HG02870 (cell line): ENCODE measurements around the gene SMARCB1.
A peak's percentile ranks its signal among the peaks of the same experiment; 100 is the strongest.

Source experiments
- ATAC-seq: cut with Tn5 transposase; IDR thresholded peaks from one replicate; pipeline ENCODE4 v1.9.1; 2021; ENCODE audit warnings: mild to moderate bottlenecking, moderate library complexity; ENCODE audit not compliant: unreplicated experiment

SMARCB1 gene

GRCh38 chr22:23828800-23829680 lies 42.3 kb downstream of the SMARCB1 start:
- ATAC-seq, result no peak

DNA sequence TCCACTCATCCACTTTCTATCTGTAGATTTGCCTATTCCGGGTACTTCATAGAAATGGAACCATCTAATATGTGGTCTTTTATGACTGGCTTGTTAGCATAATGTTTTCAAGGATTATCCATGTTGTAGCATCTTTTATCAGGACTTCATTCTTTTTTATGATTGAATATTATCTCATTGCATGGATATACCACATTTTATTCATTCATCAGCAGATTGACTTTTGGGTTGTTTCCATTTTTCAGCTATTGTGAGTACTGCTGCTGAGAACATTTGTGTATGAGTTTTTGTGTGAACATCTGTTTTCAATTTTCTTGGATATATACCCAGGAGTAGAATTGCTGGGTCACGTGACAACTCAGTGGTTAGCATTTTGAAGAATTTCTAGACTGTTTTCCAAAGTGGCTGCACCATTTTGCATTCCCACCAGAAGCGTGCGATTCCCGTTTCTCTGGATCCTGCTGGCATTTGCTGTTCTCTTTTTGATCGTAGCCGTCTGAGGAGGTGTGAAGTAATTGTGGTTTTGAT lies 43.1 kb downstream of the SMARCB1 start:
- ATAC-seq, result no peak

GRCh38 chr22:23831261-23831660 lies 44.5 kb downstream of the SMARCB1 start:
- no peak for ATAC-seq

DNA sequence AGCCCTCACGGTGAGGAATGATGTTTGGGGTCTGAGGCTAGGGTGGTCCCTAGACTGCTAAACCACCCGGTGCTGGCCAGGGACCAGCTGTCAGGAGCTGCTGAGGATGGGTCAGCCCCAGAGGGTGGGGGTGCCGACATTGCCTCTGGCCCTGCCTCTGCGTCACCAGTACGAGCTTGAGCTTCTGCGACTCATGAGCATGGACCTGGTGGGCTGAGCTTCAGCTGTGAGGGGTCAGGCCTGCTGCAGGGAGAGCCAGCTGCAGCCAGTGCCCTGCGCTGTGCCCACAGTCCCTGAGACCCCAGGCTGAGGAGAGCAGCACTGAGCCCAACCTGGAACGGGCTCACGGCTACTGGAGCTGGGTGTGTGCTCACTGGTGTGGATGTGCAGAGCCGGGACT lies 45.0 kb downstream of the SMARCB1 start:
- ATAC-seq, result no peak

- no peak for ATAC-seq
Observed at GRCh38 chr22:23832226-23833016, 45.7 kb downstream of the SMARCB1 start.

DNA sequence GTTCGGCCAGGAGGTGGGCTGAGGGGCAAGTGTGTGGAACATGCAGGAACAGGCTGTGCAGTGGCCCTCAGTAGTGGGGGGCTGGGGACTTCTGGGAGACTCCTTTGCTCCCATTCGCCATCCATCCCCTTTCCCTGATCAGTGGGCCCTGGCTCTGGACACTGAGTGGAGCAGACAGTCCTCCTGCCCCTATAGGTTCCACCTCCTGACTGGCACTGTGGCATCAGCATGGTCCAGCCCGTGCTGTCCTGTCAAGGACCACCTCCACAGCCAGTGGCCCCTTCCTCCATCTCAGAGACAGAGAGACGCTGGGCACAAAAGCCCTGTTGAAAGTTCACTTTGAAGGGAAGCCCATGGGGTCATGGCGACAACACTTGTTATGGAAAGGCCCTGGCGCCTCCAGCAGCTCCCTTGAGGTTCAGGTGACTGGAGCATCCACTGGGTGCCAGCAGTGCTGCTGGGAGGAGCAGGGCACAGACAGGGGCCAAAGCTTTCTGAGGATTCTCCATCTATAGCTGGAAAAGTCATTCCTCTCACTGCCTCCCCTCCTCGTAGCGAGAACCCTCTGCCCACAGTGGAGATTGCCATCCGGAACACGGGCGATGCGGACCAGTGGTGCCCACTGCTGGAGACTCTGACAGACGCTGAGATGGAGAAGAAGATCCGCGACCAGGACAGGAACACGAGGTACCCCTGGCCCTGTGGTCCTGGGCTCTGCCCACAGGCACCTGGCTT lies 46.4 kb downstream of the SMARCB1 start:
- no peak for ATAC-seq

GRCh38 chr22:23833911-23834317 lies 47.1 kb downstream of the SMARCB1 start:
- ATAC-seq, result no peak

DNA sequence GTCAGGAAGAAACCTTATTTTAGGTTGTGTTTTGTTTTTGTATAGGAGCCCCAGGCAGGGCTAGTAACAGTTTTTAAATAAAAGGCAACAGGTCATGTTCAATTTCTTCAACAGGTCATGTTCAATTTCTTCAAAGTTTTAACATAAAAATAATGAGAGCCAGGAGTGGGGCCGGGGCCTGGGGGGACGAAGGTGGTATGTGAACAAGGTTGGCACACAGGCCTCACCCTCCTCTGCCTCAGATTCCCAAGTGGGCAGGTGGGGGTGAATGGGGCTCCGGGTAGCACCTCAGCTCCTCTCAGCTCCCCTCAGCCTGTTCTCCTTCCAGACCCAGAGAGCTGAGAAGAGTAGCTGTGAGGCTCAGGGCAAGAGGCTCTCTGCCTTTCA lies 47.6 kb downstream of the SMARCB1 start:
- ATAC-seq, result no peak

GRCh38 chr22:23834793-23835483 lies 48.2 kb downstream of the SMARCB1 start:
- ATAC-seq, result no peak

- ATAC-seq, result no peak
Observed at GRCh38 chr22:23835484-23836144, 48.8 kb downstream of the SMARCB1 start.

DNA sequence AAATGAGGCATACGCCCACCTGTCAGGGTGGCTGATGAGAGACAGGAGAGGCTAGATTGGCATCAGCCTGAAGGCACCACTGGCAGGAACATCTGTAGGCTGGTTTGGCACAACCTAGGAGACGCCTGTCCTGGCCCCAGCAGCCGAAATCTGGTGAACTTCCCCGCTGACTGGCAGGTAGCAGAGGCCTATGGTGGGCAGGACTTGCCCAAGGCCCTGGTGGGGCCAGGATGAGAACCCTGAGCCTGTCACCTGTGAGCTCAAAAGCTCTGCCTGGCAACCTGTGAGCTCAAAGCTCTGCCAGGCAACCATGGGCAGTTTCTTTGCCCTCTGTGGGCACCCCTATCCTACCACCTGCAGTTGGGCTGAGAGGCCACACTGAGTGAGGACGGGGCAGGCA lies 49.5 kb downstream of the SMARCB1 start:
- ATAC-seq, result no peak

- ATAC-seq, result no peak
Observed at GRCh38 chr22:23836692-23837495, 50.1 kb downstream of the SMARCB1 start.

GRCh38 chr22:23837496-23837859 lies 50.7 kb downstream of the SMARCB1 start:
- ATAC-seq, result no peak

DNA sequence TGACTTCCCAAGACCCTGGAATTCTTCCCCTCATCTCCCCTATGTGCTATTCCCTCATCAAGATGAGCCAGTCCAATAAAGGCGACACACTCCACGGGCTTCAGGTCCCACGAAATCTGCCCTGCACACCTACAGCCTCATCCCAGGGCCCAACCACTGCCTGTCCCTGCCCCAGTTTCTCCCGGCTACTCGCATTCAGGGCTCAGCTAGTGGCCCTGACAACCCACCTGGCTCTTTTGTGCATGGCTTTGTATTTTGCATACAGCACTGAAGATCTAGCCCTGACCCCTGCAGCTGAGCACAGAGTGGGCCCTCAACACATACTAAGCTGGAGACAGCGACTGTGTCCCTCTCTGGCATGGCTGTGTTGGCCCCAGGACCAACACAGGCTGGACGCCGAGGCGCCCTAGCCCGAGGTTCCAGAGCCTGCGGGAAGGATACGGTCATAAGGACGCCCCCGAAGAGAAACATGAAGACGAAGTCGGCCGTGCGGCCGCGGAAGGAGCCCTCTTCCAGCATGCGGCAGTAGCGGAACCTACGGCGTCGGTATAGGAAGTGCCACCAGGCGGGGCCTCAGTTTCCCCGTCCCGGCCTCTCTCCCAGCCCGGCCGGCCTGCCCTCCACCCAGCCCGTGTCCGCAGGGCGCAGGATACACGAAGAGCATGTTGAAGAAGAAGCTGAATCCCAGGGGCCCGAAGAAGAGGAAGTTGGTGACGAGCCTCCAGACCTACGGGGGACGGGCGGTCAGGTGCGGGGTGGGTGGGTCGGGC lies 51.3 kb downstream of the SMARCB1 start:
- ATAC-seq, result no peak

DNA sequence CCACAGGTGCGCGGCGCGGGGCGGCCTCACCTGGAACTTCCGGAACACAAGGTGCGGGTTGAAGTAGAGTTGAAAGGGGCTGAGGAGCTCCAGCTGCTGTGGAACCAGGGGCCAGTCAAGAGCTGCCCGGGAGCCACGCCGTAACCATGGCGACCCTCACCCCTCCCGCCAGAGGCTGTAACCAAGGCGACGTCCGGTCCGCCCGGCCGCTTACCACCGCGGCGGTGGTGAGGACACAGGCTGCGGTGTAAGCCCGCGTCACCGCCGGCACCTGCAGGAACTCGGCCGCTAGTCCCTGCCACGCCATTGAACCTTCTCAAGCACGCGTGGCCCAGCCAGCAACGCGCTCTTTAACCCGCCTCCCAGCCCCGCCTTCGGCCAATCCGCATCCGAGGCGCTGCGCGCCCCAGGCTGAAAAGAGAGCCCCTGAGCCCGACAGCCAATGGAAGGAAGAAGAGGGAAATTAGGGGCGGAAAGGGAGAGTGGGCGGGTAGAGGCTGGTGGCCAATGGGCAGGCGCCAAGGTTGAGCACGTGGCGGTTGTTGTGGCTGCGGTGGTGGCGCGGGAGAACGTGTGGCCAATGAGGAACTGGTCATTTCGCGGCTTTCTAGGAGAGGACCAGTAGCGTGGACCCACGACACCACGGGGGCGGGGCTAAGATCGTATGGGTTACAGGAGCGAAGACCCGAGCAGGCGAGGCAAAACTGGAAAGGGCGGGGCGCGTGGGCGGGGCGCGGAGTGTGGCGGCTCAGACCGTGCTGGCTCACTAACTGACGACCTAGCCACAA lies 52.1 kb downstream of the SMARCB1 start, which contains the start of gene DERL3:
Gene DERL3 (minus strand): TSS at position 326 of the 788 bp plus-strand sequence. CDS start 19 bp downstream, at position 307.
- ATAC-seq, result peak; percentile 74

GRCh38 chr22:23840026-23840425 lies 53.3 kb downstream of the SMARCB1 start:
- ATAC-seq, result no peak

- ATAC-seq, result no peak
Observed at GRCh38 chr22:23841292-23841691, 54.5 kb downstream of the SMARCB1 start.
